Stomach (tissue), 9 donors: ENCODE measurements around the gene PHF21A. TPM values are rescaled to one million over a fixed set of nuclear protein-coding genes. Genes with fewer than 3 reads are reported as not detected.

Experiments used
- DNase-seq, 2 donors: peaks; one replicate each; pipeline versions ENCODE4 v3.0.0 to v3.0.0-alpha.2; 2013 to 2019
- H3K27ac ChIP-seq, 5 donors: fragments of 200-600 bp in 4 of 5; sonication (generic) in 4 of 5; one replicate each; pipeline ENCODE4 v1.5.1; 2013 to 2019; ENCODE audit warnings: mild to moderate bottlenecking in 1 of 5, moderate library complexity in 1 of 5
- H3K27me3 ChIP-seq, 3 donors: fragments of 200-600 bp; sonication (generic); one replicate each; pipeline ENCODE4 v1.5.1; 2017 to 2019; ENCODE audit warnings: mixed run types in 1 of 3
- H3K36me3 ChIP-seq, 4 donors: fragments of 200-600 bp; sonication (generic); 1 replicate in 3 of 4; 2 replicates in 1 of 4; pipeline ENCODE4 v1.5.1; 2016 to 2019
- H3K4me1 ChIP-seq, 4 donors: fragments of 200-600 bp; sonication (generic); one replicate each; pipeline ENCODE4 v1.5.1; 2016 to 2019
- H3K4me3 ChIP-seq, 4 donors: fragments of 200-600 bp; sonication (generic) in 3 of 4; one replicate each; pipeline ENCODE4 v1.5.1; 2016 to 2019; ENCODE audit warnings: mild to moderate bottlenecking in 1 of 4
- H3K9me3 ChIP-seq, 4 donors: fragments of 200-600 bp; sonication (generic); one replicate each; pipeline ENCODE4 v1.5.1; 2016 to 2019
- CTCF ChIP-seq, 7 experiments: fragments of 450-650 bp in 4 of 7; fragments of 200-600 bp in 3 of 7; sonication (generic) in 3 of 7; IDR thresholded peaks; one replicate each; pipeline ENCODE4 v1.5.1; 2016 to 2019; ENCODE audit warnings: antibody characterized with exemption in 7 of 7, control low read depth in 2 of 7, mild to moderate bottlenecking in 1 of 7
- EP300 ChIP-seq: sonication (generic); formaldehyde crosslinking; IDR thresholded peaks from one replicate; pipeline ENCODE4 v1.6.1; 2017; ENCODE audit warnings: antibody characterized with exemption
- POLR2A ChIP-seq, 4 donors: fragments of 450-650 bp; IDR thresholded peaks; one replicate each; pipeline ENCODE4 v1.6.1; 2016; ENCODE audit warnings: antibody characterized with exemption in 4 of 4, control low read depth in 2 of 4, mild to moderate bottlenecking in 1 of 4, moderate library complexity in 1 of 4
- POLR2AphosphoS5 ChIP-seq, 3 donors: sonication (generic); formaldehyde crosslinking; IDR thresholded peaks; one replicate each; pipeline ENCODE4 v1.6.1; 2016; ENCODE audit warnings: antibody characterized with exemption in 3 of 3
- WGBS, 5 donors: extraction: QIAGEN DNeasy Blood & Tissue Kit in 3 of 5; methylation state at CpG; one replicate each; pipeline versions ENCODE4 v1.1.5 to v1.1.7; 2013 to 2018; 5-methylcytosine and 5-hydroxymethylcytosine counted together
- intact Hi-C: fragments of 100-400 bp; cut with DNase I; formaldehyde crosslinking; loops from one replicate; pipeline ENCODE4 v1.15.1; 2023; ENCODE audit warnings: low total_unique reads
- polyA plus RNA-seq, 3 donors: library from polyadenylated mRNA; stranded (reverse); fragments of 200-250 nt; gene quantifications; one replicate each; pipeline ENCODE4 v1.2.3, GENCODE V29; 2013
- total RNA-seq, 5 donors: library from RNA; depleted of rRNA; stranded (reverse); fragments of >200 nt; gene quantifications; one replicate each; pipeline versions ENCODE4 v1.1.0 to v1.2.3, GENCODE V29; 2014 to 2016
- donor health status: healthy with polysubstance abuse.
- donor health status: Bipolar disorder and iron deficiency.
- donor health status: healthy.

PHF21A gene
- total and polyA plus RNA-seq, 8 donors = 6.1 to 67.0 (median 18.6) TPM

DNA sequence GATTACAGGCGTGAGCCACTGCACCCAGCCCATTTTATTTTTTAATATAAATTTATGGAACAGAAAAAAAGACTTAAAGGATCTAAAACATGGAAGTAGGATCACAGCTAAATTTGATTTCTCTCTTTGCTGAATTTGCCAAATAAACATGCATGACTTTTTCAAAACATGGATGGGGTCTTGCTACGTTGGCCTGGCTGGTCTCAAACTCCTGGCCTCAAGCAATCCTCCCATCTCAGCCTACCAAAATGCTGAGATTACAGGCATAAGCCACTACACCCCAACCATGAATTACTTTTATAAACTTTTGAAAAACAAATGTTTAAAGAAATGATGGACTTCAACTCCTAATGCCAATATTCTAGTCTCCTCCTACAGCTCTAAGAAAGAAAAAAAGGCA is 61.2 kb downstream of the PHF21A start:
- no peak for TF ChIP-seq POLR2A (IDR thresholded peaks at IDR 0.05)
- WGBS, 5 donors = 97 to 99% (median 98%) methylated on average over 2 of the region's 2 CpGs
- Histone ChIP-seq H3K27ac (no peak overlapping the region), H3K4me1 (peaks cover 0 to 23% (median 4%) of the 10 kb centered on the region in 4 donors), H3K36me3 (no peaks in the 10 kb centered on the region), H3K27me3 (no peaks in the 10 kb centered on the region), H3K9me3 (no peaks in the 10 kb centered on the region), H3K4me3 (no peak overlapping the region)
- no peak for DNase-seq
- intact Hi-C loops = no loop called here

DNA sequence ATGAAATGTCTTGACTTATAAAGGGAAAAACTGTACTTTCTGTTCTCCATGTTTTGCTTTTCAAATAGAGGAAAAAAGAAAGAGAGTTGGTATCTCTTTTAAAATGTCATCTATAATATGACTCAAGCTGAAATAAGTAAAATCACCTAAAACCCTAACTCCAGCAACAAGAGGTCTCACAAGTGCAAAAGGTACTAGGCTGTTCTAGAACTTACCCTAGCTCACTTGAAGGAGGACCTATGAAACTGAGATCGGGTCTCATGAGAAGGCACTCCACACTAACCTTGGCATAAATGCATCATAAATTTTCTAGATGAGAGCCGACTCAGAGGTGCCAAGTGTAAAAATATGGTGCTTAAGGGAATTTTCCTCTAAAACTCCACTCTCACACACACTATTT is 63.8 kb downstream of the PHF21A start:
- no peak for DNase-seq
- TF ChIP-seq EP300 (no peak), CTCF (IDR thresholded peaks at IDR 0.05) (no peak), POLR2AphosphoS5 (IDR thresholded peaks at IDR 0.05) (no peak), POLR2A (IDR thresholded peaks at IDR 0.05) (no peak)
- H3K27me3 ChIP-seq = no peaks in the 10 kb centered on the region
- H3K36me3 ChIP-seq = no peaks in the 10 kb centered on the region
- no peak overlapping the region for H3K4me3 ChIP-seq
- H3K27ac ChIP-seq = no peak overlapping the region
- H3K9me3 ChIP-seq = no peaks in the 10 kb centered on the region
- WGBS, 5 donors = 69 to 91% (median 84%) methylated on average over 2 of the region's 2 CpGs
- H3K4me1 ChIP-seq = peaks cover 0 to 32% (median 9%) of the 10 kb centered on the region in 4 donors
- intact Hi-C loops = no loop called here

GRCh38 chr11:46055371-46055770 is 65.9 kb downstream of the PHF21A start:
- no peaks in the 10 kb centered on the region for H3K36me3 ChIP-seq
- peaks cover 6 to 53% (median 16%) of the 10 kb centered on the region in 4 donors for H3K4me1 ChIP-seq
- no peak overlapping the region for H3K27ac ChIP-seq
- no peaks in the 10 kb centered on the region for H3K9me3 ChIP-seq
- TF ChIP-seq POLR2AphosphoS5 (IDR thresholded peaks at IDR 0.05) (no peak), POLR2A (IDR thresholded peaks at IDR 0.05) (no peak), EP300 (no peak), CTCF (IDR thresholded peaks at IDR 0.05) (no peak)
- intact Hi-C loops = no loop called here
- no peak for DNase-seq
- H3K4me3 ChIP-seq = no peak overlapping the region
- no peaks in the 10 kb centered on the region for H3K27me3 ChIP-seq
- 0 to 95% (median 86%) methylated on average over 1 of the region's 1 CpG for WGBS, 5 donors

- peaks cover 10 to 68% (median 32%) of the 10 kb centered on the region in 4 donors for H3K4me1 ChIP-seq
- no peak overlapping the region for H3K4me3 ChIP-seq
- no peaks in the 10 kb centered on the region for H3K27me3 ChIP-seq
- peaks cover 0 to 4% (median 0%) of the 10 kb centered on the region in 4 donors for H3K36me3 ChIP-seq
- no peak overlapping the region for H3K27ac ChIP-seq
- WGBS, 5 donors = 77 to 98% (median 97%) methylated on average over 1 of the region's 1 CpG
- no peak for TF ChIP-seq CTCF (IDR thresholded peaks at IDR 0.05)
- TF ChIP-seq POLR2AphosphoS5 (IDR thresholded peaks at IDR 0.05) = no peak
- TF ChIP-seq EP300 = no peak
- no peak for TF ChIP-seq POLR2A (IDR thresholded peaks at IDR 0.05)
- intact Hi-C loops = no loop called here
- DNase-seq = no peak
- H3K9me3 ChIP-seq = no peaks in the 10 kb centered on the region
Observed at GRCh38 chr11:46051102-46051501, 70.2 kb downstream of the PHF21A start.

DNA sequence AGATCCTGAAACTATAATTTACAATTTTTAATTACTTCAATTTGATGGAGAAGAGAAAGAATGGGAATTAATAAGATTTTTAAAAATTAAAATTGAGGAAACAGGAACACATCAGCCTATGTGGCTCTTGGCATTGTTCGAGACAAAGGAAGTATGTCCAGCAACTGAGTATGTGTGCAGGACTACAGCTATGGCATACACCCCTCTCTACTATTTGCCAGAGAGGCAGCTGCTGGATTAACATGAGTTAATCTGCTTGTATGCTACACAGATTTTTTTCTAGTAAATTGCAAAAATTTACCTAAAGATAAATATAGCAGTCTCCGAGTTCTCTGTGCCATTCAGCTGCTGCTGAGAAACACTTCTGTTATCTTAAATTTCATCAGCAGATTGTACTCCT is 70.6 kb downstream of the PHF21A start:
- H3K9me3 ChIP-seq = no peaks in the 10 kb centered on the region
- H3K4me1 ChIP-seq = peaks cover 10 to 70% (median 34%) of the 10 kb centered on the region in 4 donors
- H3K27me3 ChIP-seq = no peaks in the 10 kb centered on the region
- peak overlapping the region in 1 of 5 donors; percentile 33 for H3K27ac ChIP-seq
- H3K4me3 ChIP-seq = no peak overlapping the region
- TF ChIP-seq POLR2AphosphoS5 (IDR thresholded peaks at IDR 0.05) (no peak), POLR2A (IDR thresholded peaks at IDR 0.05) (no peak), CTCF (IDR thresholded peaks at IDR 0.05) (no peak), EP300 (no peak)
- 22 to 54% (median 42%) methylated on average over 2 of the region's 2 CpGs for WGBS, 5 donors
- intact Hi-C loops = no loop called here
- peaks cover 0 to 4% (median 0%) of the 10 kb centered on the region in 4 donors for H3K36me3 ChIP-seq
- no peak for DNase-seq
